Measurements from ENCODE around the gene P4HA2.
A peak's percentile ranks its signal among the peaks of the same experiment; 100 is the strongest.

Gene P4HA2

DNA sequence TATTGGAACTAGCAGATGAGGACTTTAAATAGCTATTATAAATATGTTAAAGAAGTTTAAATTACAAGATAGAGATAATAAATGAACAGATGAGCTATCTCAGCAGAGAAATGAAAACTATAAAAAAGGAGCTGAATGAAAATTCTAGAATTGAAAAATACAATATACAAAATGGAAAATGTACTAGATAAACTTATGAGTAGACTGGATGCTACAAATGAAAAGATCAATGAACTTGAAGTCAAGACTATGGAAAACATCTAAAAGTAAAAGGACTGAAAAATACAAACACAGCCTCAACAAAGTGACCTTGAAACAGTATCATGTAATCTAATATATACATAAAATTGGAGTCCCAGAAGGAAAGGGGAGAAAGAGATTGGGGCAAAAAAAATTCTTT, 19.2 kb upstream of the P4HA2 start:
- no peak for DNase-seq

- DNase-seq = no peak
Observed at GRCh38 chr5:132245593-132245992, 17.9 kb upstream of the P4HA2 start.

- no peak for DNase-seq
Observed at GRCh38 chr5:132243366-132243977, 15.8 kb upstream of the P4HA2 start.

- DNase-seq = no peak
Observed at GRCh38 chr5:132239776-132240175, 12.1 kb upstream of the P4HA2 start.

GRCh38 chr5:132238901-132239500, 11.3 kb upstream of the P4HA2 start:
- no peak for DNase-seq

GRCh38 chr5:132238169-132238744, 10.6 kb upstream of the P4HA2 start:
- peak; percentile 22 for DNase-seq

- DNase-seq = no peak
Observed at GRCh38 chr5:132237670-132238069, 10.0 kb upstream of the P4HA2 start.

- DNase-seq = no peak
Observed at GRCh38 chr5:132237141-132237540, 9.5 kb upstream of the P4HA2 start.

DNA sequence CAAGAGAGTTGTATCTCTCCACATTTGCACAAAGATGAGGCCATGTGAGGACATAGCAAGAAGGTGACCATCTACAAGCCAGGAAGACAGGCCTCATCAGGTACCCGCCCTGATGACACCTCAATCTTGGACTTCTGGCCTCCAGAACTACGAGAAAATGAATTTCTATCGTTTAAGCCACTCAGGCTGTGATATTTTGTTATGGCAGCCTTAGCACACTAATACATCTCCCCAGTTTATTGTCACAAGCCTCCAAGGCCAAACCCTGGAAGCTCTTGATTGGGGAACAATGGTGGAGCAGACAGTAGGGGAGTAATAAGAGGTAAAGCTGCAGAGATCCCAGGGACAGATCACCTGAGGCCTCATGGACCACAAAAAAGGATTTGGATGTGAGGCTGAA, 7.7 kb upstream of the P4HA2 start:
- no peak for DNase-seq

DNA sequence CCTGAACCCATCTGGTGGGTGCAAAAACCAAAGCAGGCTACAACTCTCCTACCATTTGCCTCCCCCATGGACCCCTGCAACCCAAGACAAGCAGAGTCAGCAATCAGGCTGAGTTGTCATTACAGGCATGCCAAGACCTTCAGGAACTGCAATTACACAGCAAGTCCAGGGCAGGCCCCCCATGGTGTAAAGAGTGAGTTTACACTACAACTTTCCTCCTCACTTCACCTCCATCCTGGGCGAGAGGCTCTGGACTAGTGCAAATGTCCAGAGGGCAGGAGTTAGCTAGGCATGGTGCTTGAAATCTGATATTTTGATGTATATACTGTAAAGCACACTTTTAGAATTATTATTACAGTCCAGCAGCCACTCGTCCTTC, 7.0 kb upstream of the P4HA2 start:
- no peak for DNase-seq

DNA sequence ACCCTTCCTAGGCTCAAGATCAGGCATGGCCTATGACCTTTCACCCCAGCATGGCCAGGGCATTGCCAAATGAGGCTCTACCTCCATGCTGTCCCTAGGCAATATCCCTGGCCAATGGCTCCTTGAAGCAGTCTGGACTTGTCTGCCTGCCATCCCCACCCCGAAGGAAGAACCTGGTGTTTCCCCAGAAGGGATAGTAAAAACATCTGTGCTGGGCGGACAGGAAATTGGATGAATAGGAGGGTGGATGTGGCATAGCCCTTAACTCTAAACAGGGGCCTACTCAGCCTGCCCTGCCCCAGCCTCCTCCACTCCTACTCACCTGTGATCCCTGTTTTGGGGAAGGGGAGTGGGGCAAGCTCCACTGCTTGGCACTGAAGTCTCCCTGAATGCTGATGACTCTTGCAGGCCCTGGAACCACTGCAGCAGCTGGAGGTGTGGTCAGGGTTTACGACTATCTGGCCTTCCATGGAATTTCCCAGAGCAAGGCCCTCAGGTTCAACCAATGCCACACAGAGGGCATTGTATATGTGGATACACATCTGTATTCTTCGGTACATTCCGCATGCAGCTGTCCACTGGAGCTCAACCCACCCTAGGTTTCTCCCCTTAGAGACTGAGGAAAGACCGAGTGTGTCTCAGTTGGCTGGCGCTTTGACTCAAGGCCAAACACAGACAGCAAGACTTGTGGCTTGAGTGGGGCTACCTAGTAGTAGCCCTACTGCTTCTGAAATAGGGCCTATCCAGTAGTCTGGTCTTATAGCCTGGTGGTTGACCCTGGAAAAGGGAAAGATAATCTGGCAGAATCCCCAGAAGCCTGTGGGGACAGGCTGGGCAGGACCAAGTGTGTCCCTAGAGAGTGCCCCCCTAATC, 6.4 kb upstream of the P4HA2 start:
- no peak for DNase-seq

DNA sequence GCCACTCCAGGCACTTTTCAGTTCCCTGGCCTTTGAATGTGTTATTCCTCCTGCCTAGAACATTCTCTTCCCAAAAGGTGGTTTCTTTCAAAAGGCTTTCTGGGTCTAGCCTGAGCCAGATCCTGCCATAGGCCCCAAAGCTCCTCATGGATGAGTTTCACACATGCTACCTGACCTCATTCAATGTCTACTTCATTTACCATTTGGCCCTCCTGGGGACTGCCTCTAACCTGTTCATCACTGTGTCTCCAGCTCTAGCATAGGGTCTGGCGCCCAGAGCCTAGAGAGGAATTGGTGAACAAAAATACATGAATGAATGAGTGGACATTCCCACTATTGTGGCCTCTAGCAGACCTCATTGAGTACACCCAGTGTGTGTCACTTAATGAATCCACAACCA, 5.4 kb upstream of the P4HA2 start:
- DNase-seq = no peak

DNA sequence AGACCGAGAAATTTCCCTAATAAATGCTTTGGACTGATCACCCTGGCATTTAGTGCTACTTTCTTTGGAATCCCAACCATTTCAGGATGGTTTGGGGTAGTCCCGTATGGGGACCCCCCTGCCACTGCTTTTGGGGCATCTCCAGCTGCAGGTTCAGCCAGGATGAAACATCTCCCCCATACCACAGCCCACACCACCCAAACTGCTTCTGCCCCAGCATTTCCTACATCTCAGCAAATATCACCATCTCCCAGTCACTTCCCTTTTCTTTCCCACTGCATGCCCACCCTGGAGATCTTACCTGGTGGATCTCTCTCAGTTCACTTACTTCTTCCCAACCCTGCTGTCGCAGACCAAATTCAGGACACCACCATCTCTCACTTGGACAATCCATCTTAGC, 4.8 kb upstream of the P4HA2 start:
- DNase-seq = no peak

DNA sequence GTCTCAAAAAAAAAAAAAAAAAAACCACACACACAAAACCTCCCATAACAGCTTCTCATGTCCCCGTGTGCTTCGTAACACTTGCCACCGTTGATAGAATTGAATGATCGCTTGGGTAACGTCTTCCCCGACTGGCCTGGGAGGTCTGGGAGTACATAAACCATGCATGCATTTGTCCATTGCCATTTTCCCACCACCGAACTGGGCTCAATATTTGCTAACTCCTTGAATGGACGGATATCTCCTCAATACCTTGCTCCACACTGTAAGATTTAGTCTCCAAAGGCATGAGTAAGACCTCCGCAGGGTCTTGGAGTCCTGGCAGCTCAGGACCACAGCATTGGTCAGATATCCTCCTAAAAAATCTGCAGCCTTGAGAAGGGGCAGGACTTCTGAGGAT, 3.2 kb upstream of the P4HA2 start:
- DNase-seq = no peak

DNA sequence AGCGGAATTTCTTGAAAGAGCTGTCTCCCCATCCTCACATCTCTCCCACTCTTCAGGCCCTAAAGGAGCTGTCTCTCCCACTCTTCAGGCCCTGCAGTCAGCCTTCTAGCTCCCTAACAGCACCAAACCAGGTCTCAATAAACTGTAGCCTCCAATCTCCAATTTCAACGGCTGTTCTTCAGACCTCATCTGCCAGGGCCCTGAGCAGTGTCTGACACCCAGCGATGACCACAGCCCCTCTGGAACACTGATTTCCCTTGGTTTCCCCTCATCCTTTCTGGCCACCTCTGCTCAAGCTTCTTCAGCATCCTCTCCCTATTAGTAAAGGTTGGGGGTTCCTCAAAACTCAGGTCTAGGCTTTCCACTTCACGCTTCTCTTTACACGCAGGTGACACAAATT, 1.6 kb upstream of the P4HA2 start:
- no peak for DNase-seq

DNA sequence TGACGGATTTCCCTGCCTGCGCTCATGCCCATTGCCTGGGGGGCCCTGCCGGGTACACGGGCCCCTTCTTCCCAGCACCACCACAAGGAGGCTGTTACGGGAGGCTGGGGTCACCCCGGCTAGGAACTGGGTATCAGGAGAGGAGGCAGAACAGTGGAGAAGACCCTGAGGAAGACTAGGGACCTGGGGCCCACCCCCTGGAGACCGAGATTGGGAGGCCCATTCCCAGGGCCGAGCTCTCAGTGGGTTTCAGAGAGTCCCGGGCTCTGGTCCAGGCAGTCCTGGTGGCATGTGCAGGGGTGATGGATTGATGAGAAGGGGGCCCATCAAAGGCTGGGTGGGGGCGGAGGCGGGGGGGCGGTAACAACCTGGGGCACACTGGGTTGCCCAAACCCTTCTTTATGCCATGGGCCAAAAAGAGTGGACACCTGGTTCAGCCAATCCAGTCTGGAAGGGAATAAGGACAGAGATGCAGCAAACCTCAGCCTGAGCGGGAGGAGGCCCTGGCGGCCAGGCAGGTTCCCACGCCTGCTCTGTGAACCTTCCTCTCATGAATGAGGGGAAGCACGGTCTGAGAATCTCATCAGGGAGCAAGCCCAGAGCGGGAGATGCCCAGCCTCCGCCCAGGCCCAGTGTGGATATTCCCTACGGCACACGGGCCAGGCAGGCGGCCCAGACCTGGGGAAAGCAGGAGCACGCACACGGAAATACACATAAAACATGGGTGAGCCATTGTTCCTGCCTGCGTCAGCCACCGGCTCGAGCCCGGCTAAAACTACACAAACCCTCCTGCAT, 785 bp upstream of the P4HA2 start:
- no peak for DNase-seq

- no peak for DNase-seq
Observed at GRCh38 chr5:132227235-132227484, 493 bp downstream of the P4HA2 start.

DNA sequence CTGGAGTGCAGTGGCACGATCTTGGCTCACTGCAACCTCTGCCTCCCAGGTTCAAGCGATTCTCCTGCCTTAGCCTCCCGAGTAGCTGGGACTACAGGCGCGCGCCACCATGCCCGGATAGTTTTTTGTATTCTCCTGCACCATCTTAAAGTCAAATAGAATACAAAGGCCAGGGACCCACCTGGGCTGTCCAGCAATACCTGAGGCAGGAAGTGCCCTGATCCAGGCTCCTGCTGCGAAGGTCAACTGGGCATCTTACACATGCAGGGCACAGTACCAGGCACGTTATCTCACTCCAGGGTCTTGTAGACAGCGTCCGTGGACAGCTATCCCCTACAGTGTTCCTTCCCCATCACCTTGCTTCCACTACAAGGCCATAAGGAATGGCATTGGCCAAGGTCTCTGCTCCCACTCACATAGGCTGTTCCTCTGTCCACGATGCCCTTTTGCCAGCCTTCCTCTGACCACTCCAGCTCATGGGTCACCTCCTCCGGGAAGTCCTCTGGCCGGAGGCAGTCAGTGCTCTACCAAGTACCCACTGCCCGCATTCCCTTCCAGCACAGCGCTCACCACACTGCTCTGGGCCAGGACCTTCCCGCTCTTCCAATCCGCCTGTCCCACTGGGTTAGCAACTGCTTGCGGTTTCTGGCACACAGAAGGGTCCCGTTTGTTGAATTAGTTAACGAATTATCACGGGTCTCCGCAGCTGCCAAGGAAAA, 978 bp downstream of the P4HA2 start:
- no peak for DNase-seq

DNA sequence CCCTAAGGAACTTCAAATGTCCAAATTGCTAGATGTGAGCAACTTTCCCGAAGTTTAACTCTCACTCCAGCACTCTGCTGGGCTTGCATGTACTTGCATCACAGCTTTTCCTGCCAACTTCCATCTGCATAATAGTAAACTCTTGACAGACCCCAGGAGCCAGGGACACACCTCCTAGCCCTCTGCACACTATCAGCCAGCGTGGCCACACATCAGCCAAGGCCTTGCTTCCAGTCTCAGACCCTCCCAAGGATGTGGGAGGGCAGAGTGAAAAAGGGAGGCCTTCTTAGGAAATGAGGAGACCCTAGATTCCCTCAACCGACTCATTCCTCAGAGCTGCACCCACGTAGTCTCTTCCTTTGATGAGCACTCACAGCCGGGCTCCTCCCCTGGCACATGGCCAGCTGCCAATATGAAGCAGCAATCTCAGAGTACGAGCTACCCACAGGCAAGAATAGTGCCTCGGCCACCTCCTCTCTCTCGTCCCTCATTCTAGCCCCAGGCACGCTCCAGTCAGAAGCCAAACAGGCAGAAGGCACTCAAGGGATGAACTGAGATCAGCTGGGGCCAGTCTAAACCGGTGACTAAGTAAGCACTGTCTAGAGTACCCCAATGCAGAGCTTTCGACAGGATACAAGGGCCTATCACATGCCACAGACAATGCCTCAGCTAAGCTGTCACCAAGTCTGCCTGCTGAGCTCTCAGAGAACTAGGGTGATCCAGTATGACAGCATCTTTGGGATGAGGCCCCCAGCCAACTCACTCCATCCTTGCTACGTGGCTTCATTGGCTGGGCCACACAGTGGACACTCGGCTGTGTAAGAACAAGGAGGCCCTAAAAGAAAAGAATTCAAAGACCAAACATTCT, 2.3 kb downstream of the P4HA2 start:
- DNase-seq = peak; percentile 71

DNA sequence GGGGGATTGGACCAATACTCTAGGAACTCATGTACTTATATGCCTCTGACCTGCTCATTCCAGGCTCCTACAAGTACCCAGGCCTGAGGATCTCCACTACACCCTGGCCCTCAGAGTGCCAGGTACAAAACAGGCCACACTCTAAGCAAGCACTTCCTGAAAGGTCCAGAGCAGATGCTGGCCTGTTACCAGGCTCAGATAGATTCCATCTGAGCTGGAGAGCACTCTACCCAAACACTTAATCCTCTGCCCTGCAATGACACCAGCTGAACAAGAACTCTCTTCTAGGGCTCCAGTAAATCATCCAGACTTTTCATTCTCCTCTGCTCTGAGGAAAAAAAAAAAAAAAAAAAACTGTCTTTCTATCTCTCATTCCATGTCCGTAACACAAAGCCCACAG, 2.9 kb downstream of the P4HA2 start:
- peak; percentile 57 for DNase-seq

DNA sequence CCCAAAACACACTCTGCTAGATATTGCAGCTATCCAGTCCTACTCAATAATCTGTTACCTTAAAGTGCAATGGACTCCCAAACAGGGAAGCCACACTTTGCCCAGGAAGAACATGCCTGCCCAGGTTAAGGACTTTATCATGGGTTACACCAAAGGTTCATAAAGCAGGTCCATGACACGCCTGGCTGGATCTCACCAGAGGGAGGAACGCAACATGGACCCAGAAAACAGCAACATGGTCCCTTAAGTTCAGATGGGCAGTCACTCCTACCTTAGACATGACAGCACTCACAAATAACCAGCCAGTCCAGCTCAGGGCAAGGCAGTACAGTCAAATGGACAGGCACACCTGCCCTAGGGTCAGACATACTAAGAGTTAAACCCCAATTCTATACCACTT, 3.8 kb downstream of the P4HA2 start:
- no peak for DNase-seq

DNA sequence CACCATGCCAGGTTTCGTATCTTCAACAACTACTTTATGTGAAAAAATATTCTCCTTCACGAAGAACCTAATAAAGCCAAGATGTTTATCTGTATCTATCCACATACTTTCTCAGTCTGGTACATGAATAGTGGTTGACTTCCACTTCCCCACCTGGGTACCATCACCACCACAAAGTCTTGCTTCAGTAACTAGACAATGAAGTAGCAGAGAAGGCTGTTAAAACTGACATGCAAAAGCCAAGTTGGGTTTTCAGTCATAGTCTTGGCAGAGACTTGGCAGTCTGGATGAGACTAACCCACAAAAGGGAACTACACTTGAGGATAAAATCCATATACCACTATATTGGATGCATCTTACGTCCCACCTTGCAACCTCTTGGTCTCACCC, 5.0 kb downstream of the P4HA2 start:
- no peak for DNase-seq
